GM10847 (cell line): Measurements from ENCODE around the gene DNAJC15.

Experiments
- POLR2A ChIP-seq: IDR thresholded peaks from 2 replicates; pipeline ENCODE4 v1.6.1; 2011; ENCODE audit not compliant: insufficient read length; ENCODE audit errors: extremely low read depth

DNAJC15 gene

GRCh38 chr13:43061496-43062280, 38.3 kb downstream of the DNAJC15 start:
- TF ChIP-seq POLR2A: no peak

GRCh38 chr13:43071824-43072223, 48.4 kb downstream of the DNAJC15 start:
- no peak for TF ChIP-seq POLR2A

GRCh38 chr13:43072394-43072793, 49.0 kb downstream of the DNAJC15 start:
- TF ChIP-seq POLR2A: no peak

- no peak for TF ChIP-seq POLR2A
Measured at GRCh38 chr13:43074824-43075510, 51.6 kb downstream of the DNAJC15 start.

GRCh38 chr13:43077046-43077445, 53.7 kb downstream of the DNAJC15 start:
- TF ChIP-seq POLR2A: no peak

- TF ChIP-seq POLR2A: no peak
Measured at GRCh38 chr13:43077461-43077860, 54.1 kb downstream of the DNAJC15 start.

GRCh38 chr13:43077906-43078305, 54.5 kb downstream of the DNAJC15 start:
- no peak for TF ChIP-seq POLR2A

- TF ChIP-seq POLR2A: no peak
Measured at GRCh38 chr13:43078399-43078798, 55.0 kb downstream of the DNAJC15 start.

GRCh38 chr13:43079392-43079931, 56.1 kb downstream of the DNAJC15 start:
- no peak for TF ChIP-seq POLR2A

- no peak for TF ChIP-seq POLR2A
Measured at GRCh38 chr13:43080199-43080598, 56.8 kb downstream of the DNAJC15 start.

- TF ChIP-seq POLR2A: no peak
Measured at GRCh38 chr13:43081866-43082265, 58.5 kb downstream of the DNAJC15 start.

- no peak for TF ChIP-seq POLR2A
Measured at GRCh38 chr13:43083750-43084149, 60.4 kb downstream of the DNAJC15 start.

- TF ChIP-seq POLR2A: no peak
Measured at GRCh38 chr13:43085545-43085944, 62.2 kb downstream of the DNAJC15 start.

GRCh38 chr13:43086181-43086580, 62.8 kb downstream of the DNAJC15 start:
- no peak for TF ChIP-seq POLR2A

- no peak for TF ChIP-seq POLR2A
Measured at GRCh38 chr13:43088093-43088511, 64.7 kb downstream of the DNAJC15 start.

GRCh38 chr13:43089912-43090498, 66.6 kb downstream of the DNAJC15 start:
- no peak for TF ChIP-seq POLR2A

- no peak for TF ChIP-seq POLR2A
Measured at GRCh38 chr13:43094901-43095300, 71.5 kb downstream of the DNAJC15 start.
